Nephron (organoid): ENCODE data around the gene SLC25A38.
A peak's percentile ranks its signal among the peaks of the same experiment; 100 is the strongest.
"Not testable (repeated sequence)": the region's sequence is repeated elsewhere in the genome, so short reads cannot be mapped to it uniquely, and the experiment has no call there.

Source experiments
- H3K27ac Mint-ChIP-seq, 3 experiments: 2 replicates each; pipeline ENCODE4 v1.8.0; 2020; ENCODE audit warnings: mixed read lengths in 3 of 3, mild to moderate bottlenecking in 2 of 3, moderate library complexity in 1 of 3
- H3K27me3 Mint-ChIP-seq: 2 replicates; pipeline ENCODE4 v1.8.0; 2021; ENCODE audit warnings: low read depth, mild to moderate bottlenecking, moderate library complexity, mixed read lengths
- H3K36me3 Mint-ChIP-seq: 2 replicates; pipeline ENCODE4 v1.8.0; 2020; ENCODE audit warnings: low read depth, mixed read lengths
- H3K4me1 Mint-ChIP-seq: 2 replicates; pipeline ENCODE4 v1.8.0; 2020; ENCODE audit warnings: mixed read lengths
- H3K4me3 Mint-ChIP-seq, 3 experiments: 2 replicates each; pipeline ENCODE4 v1.8.0; 2020; ENCODE audit warnings: mild to moderate bottlenecking in 3 of 3, mixed read lengths in 3 of 3, moderate library complexity in 2 of 3
- H3K9me3 Mint-ChIP-seq: 2 replicates; pipeline ENCODE4 v1.8.0; 2020; ENCODE audit warnings: mixed read lengths
- TF ChIP-seq, protein P1 (sequence below), 3 experiments: fragments of 200-600 bp; sonication (generic); IDR thresholded peaks; one replicate each; pipeline ENCODE4 v1.5.0; 2021; ENCODE audit warnings: antibody characterized with exemption in 3 of 3; ENCODE audit not compliant: unreplicated experiment in 3 of 3

The SLC25A38 gene

DNA sequence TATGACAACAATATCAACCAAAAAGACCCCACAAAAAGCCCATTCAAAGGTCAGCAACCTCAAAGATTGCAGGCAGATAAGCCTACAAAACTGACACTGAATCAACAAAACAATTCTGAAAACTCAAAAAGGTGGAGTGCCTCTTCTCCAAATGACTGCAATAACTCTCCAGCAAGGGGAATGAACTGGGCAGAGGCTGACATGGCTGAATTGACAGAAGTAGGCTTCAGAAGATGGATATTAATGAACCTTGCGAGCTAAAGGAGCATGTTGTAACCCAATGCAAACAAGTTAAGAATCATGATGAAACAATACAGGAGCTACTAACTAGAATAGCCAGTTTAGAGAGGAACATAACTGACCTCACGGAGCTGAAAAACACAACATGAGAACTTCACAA lies 20.4 kb upstream of the SLC25A38 start:
- Mint-ChIP-seq H3K27me3 (no peaks in the 10 kb centered on the region), H3K27ac (no peak overlapping the region), H3K9me3 (no peaks in the 10 kb centered on the region), H3K4me1 (no peaks in the 10 kb centered on the region), H3K4me3 (no peak overlapping the region), H3K36me3 (no peaks in the 10 kb centered on the region)
- TF ChIP-seq, protein P1, sequence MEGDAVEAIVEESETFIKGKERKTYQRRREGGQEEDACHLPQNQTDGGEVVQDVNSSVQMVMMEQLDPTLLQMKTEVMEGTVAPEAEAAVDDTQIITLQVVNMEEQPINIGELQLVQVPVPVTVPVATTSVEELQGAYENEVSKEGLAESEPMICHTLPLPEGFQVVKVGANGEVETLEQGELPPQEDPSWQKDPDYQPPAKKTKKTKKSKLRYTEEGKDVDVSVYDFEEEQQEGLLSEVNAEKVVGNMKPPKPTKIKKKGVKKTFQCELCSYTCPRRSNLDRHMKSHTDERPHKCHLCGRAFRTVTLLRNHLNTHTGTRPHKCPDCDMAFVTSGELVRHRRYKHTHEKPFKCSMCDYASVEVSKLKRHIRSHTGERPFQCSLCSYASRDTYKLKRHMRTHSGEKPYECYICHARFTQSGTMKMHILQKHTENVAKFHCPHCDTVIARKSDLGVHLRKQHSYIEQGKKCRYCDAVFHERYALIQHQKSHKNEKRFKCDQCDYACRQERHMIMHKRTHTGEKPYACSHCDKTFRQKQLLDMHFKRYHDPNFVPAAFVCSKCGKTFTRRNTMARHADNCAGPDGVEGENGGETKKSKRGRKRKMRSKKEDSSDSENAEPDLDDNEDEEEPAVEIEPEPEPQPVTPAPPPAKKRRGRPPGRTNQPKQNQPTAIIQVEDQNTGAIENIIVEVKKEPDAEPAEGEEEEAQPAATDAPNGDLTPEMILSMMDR (IDR thresholded peaks at IDR 0.05; ENCODE audit: unreplicated experiment in 3 of 3): no peak

DNA sequence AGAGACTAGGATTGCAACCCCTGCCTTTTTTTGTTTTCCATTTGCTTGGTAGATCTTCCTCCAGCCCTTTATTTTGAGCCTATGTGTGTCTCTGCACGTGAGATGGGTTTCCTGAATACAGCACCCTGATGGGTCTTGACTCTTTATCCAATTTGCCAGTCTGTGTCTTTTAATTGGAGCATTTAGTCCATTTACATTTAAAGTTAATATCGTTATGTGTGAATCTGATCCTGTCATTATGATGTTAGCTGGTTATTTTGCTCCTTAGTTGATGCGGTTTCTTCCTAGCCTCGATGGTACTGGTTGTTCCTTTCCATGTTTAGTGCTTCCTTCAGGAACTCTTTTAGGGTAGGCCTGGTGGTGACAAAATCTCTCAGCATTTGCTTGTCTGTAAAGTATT lies 12.7 kb upstream of the SLC25A38 start:
- not testable (repeated sequence) for H3K4me3 Mint-ChIP-seq, H3K36me3 Mint-ChIP-seq
- peaks cover 30% of the 10 kb centered on the region for H3K9me3 Mint-ChIP-seq

DNA sequence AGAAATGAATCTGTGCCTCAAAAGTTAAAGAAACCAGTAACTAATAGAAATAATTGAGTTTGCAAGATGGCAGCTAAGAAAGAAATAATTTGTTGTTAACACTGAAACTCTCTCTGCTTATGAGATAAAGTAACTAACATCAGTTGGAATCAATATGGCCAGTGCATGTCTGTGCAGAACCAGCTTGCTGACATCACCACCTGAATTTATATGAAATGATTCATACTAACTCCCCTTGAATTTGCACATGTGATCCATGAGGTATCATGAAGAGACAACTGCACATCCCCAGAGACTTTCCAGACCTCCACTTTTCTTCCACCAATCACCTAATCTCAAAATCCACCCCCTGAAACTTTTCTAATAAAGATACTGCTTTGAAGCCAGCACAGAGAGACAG lies 10.3 kb upstream of the SLC25A38 start:
- TF ChIP-seq, protein P1 (IDR thresholded peaks at IDR 0.05; ENCODE audit: unreplicated experiment in 3 of 3): no peak
- H3K36me3 Mint-ChIP-seq: no peaks in the 10 kb centered on the region
- no peak overlapping the region for H3K27ac Mint-ChIP-seq
- no peak overlapping the region for H3K4me3 Mint-ChIP-seq
- no peaks in the 10 kb centered on the region for H3K4me1 Mint-ChIP-seq
- H3K9me3 Mint-ChIP-seq: peaks cover 30% of the 10 kb centered on the region
- no peaks in the 10 kb centered on the region for H3K27me3 Mint-ChIP-seq

More for the DNA sequence above, 12.7 kb upstream of the SLC25A38 start:
- H3K27me3 Mint-ChIP-seq, H3K4me1 Mint-ChIP-seq, H3K27ac Mint-ChIP-seq: not testable (repeated sequence)

DNA sequence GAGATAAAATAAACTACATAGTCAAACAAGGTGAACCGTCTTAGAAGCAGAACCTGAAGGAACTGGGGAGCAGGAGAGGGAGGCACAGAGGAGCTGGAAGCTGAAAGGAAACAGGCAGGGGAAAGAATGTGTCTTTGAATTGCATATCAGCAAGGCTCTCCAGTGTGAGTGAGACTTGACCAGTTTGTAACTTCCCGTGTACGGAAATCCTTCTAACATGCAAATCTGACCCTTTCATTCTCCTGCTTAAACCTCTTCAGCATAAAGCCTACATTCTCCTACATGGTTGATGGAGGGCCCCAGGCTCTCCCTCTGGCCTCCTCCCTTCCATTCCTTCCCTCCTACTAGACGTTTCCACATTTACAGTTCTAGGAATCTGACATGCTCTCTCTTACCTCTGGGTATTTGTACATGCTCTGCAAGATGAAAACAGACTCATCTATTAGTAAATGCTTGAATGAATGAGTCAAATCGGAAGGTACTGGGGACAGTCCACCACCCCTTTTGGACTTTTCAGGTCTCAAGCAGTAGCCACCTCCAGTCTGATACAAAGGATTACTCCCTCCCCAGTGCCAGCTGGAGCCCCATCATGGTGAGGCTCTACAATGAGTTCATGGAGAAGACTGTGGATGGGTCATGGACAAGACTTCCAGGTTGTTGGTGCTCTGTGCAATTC lies 6.1 kb upstream of the SLC25A38 start:
- TF ChIP-seq, protein P1 (IDR thresholded peaks at IDR 0.05; ENCODE audit: unreplicated experiment in 3 of 3): no peak
- Mint-ChIP-seq H3K27ac (no peak overlapping the region), H3K9me3 (peaks cover 11% of the 10 kb centered on the region), H3K4me1 (no peaks in the 10 kb centered on the region), H3K4me3 (no peak overlapping the region), H3K36me3 (no peaks in the 10 kb centered on the region), H3K27me3 (no peaks in the 10 kb centered on the region)

DNA sequence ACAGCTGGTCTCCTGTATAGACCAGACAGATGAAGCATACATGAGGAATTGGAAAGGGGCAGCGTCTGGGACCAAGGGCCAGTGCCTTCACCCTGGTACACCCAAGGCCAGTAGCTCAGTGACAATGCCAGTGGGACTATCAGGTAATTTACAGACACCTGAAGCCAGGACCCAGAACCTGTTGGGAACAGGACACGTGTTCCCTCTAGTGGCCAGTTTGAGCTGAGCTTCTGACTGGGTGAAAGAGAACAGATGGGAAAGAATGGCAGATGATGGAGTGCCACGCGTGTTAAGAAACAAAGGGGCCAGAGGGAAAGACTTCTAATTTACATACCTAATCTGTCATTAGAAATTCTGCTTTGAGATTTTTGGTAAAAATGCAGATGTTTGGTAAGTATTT lies 5.1 kb upstream of the SLC25A38 start:
- H3K36me3 Mint-ChIP-seq: no peaks in the 10 kb centered on the region
- no peak overlapping the region for H3K27ac Mint-ChIP-seq
- H3K4me3 Mint-ChIP-seq: peak overlapping the region in 1 of 3 experiments; percentile 10
- no peaks in the 10 kb centered on the region for H3K4me1 Mint-ChIP-seq
- peaks cover 6% of the 10 kb centered on the region for H3K9me3 Mint-ChIP-seq
- TF ChIP-seq, protein P1 (IDR thresholded peaks at IDR 0.05; ENCODE audit: unreplicated experiment in 3 of 3): peak; percentile 54 to 61 (median 55)
- no peaks in the 10 kb centered on the region for H3K27me3 Mint-ChIP-seq

DNA sequence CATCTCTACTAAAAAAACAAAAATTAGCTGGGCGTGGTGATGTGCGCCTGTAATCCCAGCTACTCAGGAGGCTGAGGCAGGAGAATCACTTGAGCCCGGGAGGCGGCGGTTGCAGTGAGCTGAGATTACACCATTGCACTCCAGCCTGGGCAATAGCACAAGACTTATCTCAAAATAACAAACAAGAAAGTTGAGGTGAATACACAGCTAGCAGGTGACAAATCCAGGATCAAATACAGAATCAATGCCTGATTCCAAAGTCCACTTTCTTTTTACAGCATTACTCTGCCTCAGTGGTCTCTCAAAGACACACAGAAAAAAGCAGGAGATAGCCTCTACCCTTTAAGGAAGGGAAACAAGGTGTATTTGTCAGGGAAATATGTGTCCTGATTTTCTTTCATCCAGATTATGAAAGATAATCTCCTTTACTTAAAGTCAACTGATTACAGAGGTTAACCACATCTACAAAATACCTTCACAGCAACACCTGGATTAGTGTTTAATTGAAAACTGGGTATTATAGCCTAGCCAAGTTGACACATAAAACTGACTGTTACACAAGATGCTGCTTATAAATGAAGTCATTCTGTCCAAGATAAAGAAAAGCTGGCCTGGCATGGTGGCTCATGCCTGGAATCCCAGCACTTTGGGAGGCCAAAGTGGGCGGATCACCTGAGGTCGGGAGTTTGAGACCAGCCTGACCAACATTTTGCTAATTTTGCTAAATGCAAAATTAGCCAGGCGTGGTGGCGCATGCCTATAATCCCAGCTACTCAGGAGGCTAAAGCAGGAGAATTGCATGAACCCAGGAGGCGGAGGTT lies 4.0 kb upstream of the SLC25A38 start:
- Mint-ChIP-seq H3K9me3 (no peaks in the 10 kb centered on the region), H3K36me3 (no peaks in the 10 kb centered on the region), H3K27ac (no peak overlapping the region), H3K27me3 (no peaks in the 10 kb centered on the region), H3K4me3 (no peak overlapping the region), H3K4me1 (peaks cover under 1% of the 10 kb centered on the region)
- TF ChIP-seq, protein P1 (IDR thresholded peaks at IDR 0.05; ENCODE audit: unreplicated experiment in 3 of 3): no peak
